Esophagus squamous epithelium (tissue), 4 donors: ENCODE data around the gene MT1M.

Source experiments
- CTCF ChIP-seq, 6 experiments: fragments of 450-650 bp in 4 of 6; fragments of 200-600 bp in 2 of 6; sonication (generic) in 2 of 6; IDR thresholded peaks; one replicate each; pipeline ENCODE4 v1.5.1; 2016 to 2019; ENCODE audit warnings: antibody characterized with exemption in 6 of 6, mild to moderate bottlenecking in 4 of 6, moderate library complexity in 4 of 6
- POLR2A ChIP-seq, 4 donors: fragments of 450-650 bp; IDR thresholded peaks; one replicate each; pipeline ENCODE4 v1.6.1; 2017; ENCODE audit warnings: antibody characterized with exemption in 4 of 4, mild to moderate bottlenecking in 4 of 4, moderate library complexity in 3 of 4

- TF ChIP-seq CTCF (IDR thresholded peaks at IDR 0.05) (no peak), POLR2A (IDR thresholded peaks at IDR 0.05) (no peak)
Measured at GRCh38 chr16:56616608-56617211, 15.7 kb upstream of the MT1M start.
